SK-N-SH (cell line): ENCODE measurements around the gene FAM168A.

Experiments used
- CTCF ChIP-seq: fragments of 200-600 bp; sonication (generic); IDR thresholded peaks from 2 replicates; pipeline ENCODE4 v1.6.1; 2017; ENCODE audit warnings: antibody characterized with exemption, mild to moderate bottlenecking, moderate library complexity
- EZH2phosphoT487 ChIP-seq: fragments of 200-600 bp; sonication (generic); IDR thresholded peaks from 2 replicates; pipeline ENCODE4 v1.6.1; 2017; ENCODE audit warnings: low read depth, mixed run types, mild to moderate bottlenecking, antibody characterized with exemption, moderate library complexity, borderline replicate concordance
- USF1 ChIP-seq: IDR thresholded peaks from 2 replicates; pipeline ENCODE4 v1.4.0; 2012; ENCODE audit warnings: low read depth, borderline replicate concordance

- TF ChIP-seq CTCF (no peak), USF1 (no peak), EZH2phosphoT487 (no peak)
Observed at GRCh38 chr11:73375830-73376159, 222.1 kb downstream of the FAM168A start.
